ENCODE data around the gene C3orf20. TPM values are rescaled to one million over a fixed set of nuclear protein-coding genes. Genes with fewer than 3 reads are reported as not detected.
"Not testable (repeated sequence)": the region's sequence is repeated elsewhere in the genome, so short reads cannot be mapped to it uniquely, and the experiment has no call there.

C3orf20 gene
- total RNA-seq, 1 experiment from 2014 or later: not detected

GRCh38 chr3:14804835-14805780 is 130.2 kb downstream of the C3orf20 start:
- Histone ChIP-seq H3K4me1 (ENCODE audit: low read length) (no peaks in the 10 kb centered on the region), H3K9me2 (replicated peaks; ENCODE audit: insufficient read depth, low read length) (no peaks in the 10 kb centered on the region), H3K36me3 (ENCODE audit: insufficient read depth, low read length) (no peaks in the 10 kb centered on the region), H3K9ac (ENCODE audit: low read length) (no peak overlapping the region), H3K4me3 (ENCODE audit: low read length) (no peak overlapping the region), H3K79me2 (ENCODE audit: low read length) (no peaks in the 10 kb centered on the region), H3K27ac (ENCODE audit: low read length) (no peak overlapping the region), H2AFZ (ENCODE audit: low read length) (no peak overlapping the region), H4K20me1 (ENCODE audit: insufficient read depth, low read depth, low read length) (no peaks in the 10 kb centered on the region), H3K27me3 (ENCODE audit: low read length) (no peaks in the 10 kb centered on the region), H3K4me2 (ENCODE audit: low read depth, low read length, poor library complexity, severe bottlenecking) (no peak overlapping the region), H3K9me3 (ENCODE audit: low read length) (no peaks in the 10 kb centered on the region)
- no peak for DNase-seq

- DNase-seq: no peak
- no peaks in the 10 kb centered on the region for H3K9me2 ChIP-seq (replicated peaks; ENCODE audit: insufficient read depth, low read length)
- H3K79me2 ChIP-seq (ENCODE audit: low read length): no peaks in the 10 kb centered on the region
- no peak overlapping the region for H3K4me3 ChIP-seq (ENCODE audit: low read length)
- no peak overlapping the region for H3K4me2 ChIP-seq (ENCODE audit: low read depth, low read length, poor library complexity, severe bottlenecking)
- no peaks in the 10 kb centered on the region for H3K36me3 ChIP-seq (ENCODE audit: insufficient read depth, low read length)
- H3K27ac ChIP-seq (ENCODE audit: low read length): no peak overlapping the region
- no peaks in the 10 kb centered on the region for H3K9me3 ChIP-seq (ENCODE audit: low read length)
- H3K9ac ChIP-seq (ENCODE audit: low read length): no peak overlapping the region
- H3K4me1 ChIP-seq (ENCODE audit: low read length): no peaks in the 10 kb centered on the region
- no peak overlapping the region for H2AFZ ChIP-seq (ENCODE audit: low read length)
- H3K27me3 ChIP-seq (ENCODE audit: low read length): no peaks in the 10 kb centered on the region
- H4K20me1 ChIP-seq (ENCODE audit: insufficient read depth, low read depth, low read length): no peaks in the 10 kb centered on the region
These were observed 131.1 kb downstream of the C3orf20 start for GRCh38 chr3:14805961-14806537.

GRCh38 chr3:14806641-14807263 is 131.8 kb downstream of the C3orf20 start:
- H3K4me2 ChIP-seq (ENCODE audit: low read depth, low read length, poor library complexity, severe bottlenecking): no peak overlapping the region
- H3K9ac ChIP-seq (ENCODE audit: low read length): no peak overlapping the region
- H3K9me2 ChIP-seq (replicated peaks; ENCODE audit: insufficient read depth, low read length): no peaks in the 10 kb centered on the region
- H4K20me1 ChIP-seq (ENCODE audit: insufficient read depth, low read depth, low read length): no peaks in the 10 kb centered on the region
- H2AFZ ChIP-seq (ENCODE audit: low read length): no peak overlapping the region
- no peaks in the 10 kb centered on the region for H3K27me3 ChIP-seq (ENCODE audit: low read length)
- H3K9me3 ChIP-seq (ENCODE audit: low read length): no peaks in the 10 kb centered on the region
- no peaks in the 10 kb centered on the region for H3K79me2 ChIP-seq (ENCODE audit: low read length)
- H3K36me3 ChIP-seq (ENCODE audit: insufficient read depth, low read length): no peaks in the 10 kb centered on the region
- DNase-seq: no peak
- H3K4me1 ChIP-seq (ENCODE audit: low read length): no peaks in the 10 kb centered on the region
- H3K27ac ChIP-seq (ENCODE audit: low read length): no peak overlapping the region
- H3K4me3 ChIP-seq (ENCODE audit: low read length): no peak overlapping the region

- Histone ChIP-seq H3K27me3 (ENCODE audit: low read length) (no peaks in the 10 kb centered on the region), H3K9me3 (ENCODE audit: low read length) (no peaks in the 10 kb centered on the region)
- DNase-seq: no peak
These were observed 133.1 kb downstream of the C3orf20 start for GRCh38 chr3:14808025-14808424.

GRCh38 chr3:14808502-14809266 is 133.7 kb downstream of the C3orf20 start:
- Histone ChIP-seq H3K79me2 (ENCODE audit: low read length) (no peaks in the 10 kb centered on the region), H3K36me3 (ENCODE audit: insufficient read depth, low read length) (no peaks in the 10 kb centered on the region), H3K4me3 (ENCODE audit: low read length) (no peak overlapping the region), H4K20me1 (ENCODE audit: insufficient read depth, low read depth, low read length) (no peaks in the 10 kb centered on the region), H3K27ac (ENCODE audit: low read length) (no peak overlapping the region), H3K9me2 (replicated peaks; ENCODE audit: insufficient read depth, low read length) (no peaks in the 10 kb centered on the region), H3K4me1 (ENCODE audit: low read length) (no peaks in the 10 kb centered on the region), H2AFZ (ENCODE audit: low read length) (no peak overlapping the region), H3K9ac (ENCODE audit: low read length) (no peak overlapping the region), H3K27me3 (ENCODE audit: low read length) (no peaks in the 10 kb centered on the region), H3K9me3 (ENCODE audit: low read length) (no peaks in the 10 kb centered on the region), H3K4me2 (ENCODE audit: low read depth, low read length, poor library complexity, severe bottlenecking) (no peak overlapping the region)
- no peak for DNase-seq

More at GRCh38 chr3:14808025-14808424, 133.1 kb downstream of the C3orf20 start:
- Histone ChIP-seq H3K4me2 (ENCODE audit: low read depth, low read length, poor library complexity, severe bottlenecking) (no peak overlapping the region), H3K4me1 (ENCODE audit: low read length) (no peaks in the 10 kb centered on the region), H3K27ac (ENCODE audit: low read length) (no peak overlapping the region), H2AFZ (ENCODE audit: low read length) (no peak overlapping the region), H3K9me2 (replicated peaks; ENCODE audit: insufficient read depth, low read length) (no peaks in the 10 kb centered on the region), H4K20me1 (ENCODE audit: insufficient read depth, low read depth, low read length) (no peaks in the 10 kb centered on the region), H3K9ac (ENCODE audit: low read length) (no peak overlapping the region), H3K79me2 (ENCODE audit: low read length) (no peaks in the 10 kb centered on the region), H3K36me3 (ENCODE audit: insufficient read depth, low read length) (no peaks in the 10 kb centered on the region), H3K4me3 (ENCODE audit: low read length) (no peak overlapping the region)

GRCh38 chr3:14809611-14810010 is 134.7 kb downstream of the C3orf20 start:
- H3K27ac ChIP-seq (ENCODE audit: low read length); H2AFZ ChIP-seq (ENCODE audit: low read length); DNase-seq; H3K9me3 ChIP-seq (ENCODE audit: low read length); H3K27me3 ChIP-seq (ENCODE audit: low read length); H3K79me2 ChIP-seq (ENCODE audit: low read length); H3K4me3 ChIP-seq (ENCODE audit: low read length); H3K36me3 ChIP-seq (ENCODE audit: insufficient read depth, low read length); H3K4me1 ChIP-seq (ENCODE audit: low read length); H3K9ac ChIP-seq (ENCODE audit: low read length); H4K20me1 ChIP-seq (ENCODE audit: insufficient read depth, low read depth, low read length); H3K9me2 ChIP-seq (replicated peaks; ENCODE audit: insufficient read depth, low read length); H3K4me2 ChIP-seq (ENCODE audit: low read depth, low read length, poor library complexity, severe bottlenecking): not testable (repeated sequence)

- Histone ChIP-seq H3K4me3 (ENCODE audit: low read length) (no peak overlapping the region), H3K9me2 (replicated peaks; ENCODE audit: insufficient read depth, low read length) (no peaks in the 10 kb centered on the region), H3K9ac (ENCODE audit: low read length) (no peak overlapping the region), H3K4me2 (ENCODE audit: low read depth, low read length, poor library complexity, severe bottlenecking) (no peak overlapping the region), H3K9me3 (ENCODE audit: low read length) (no peaks in the 10 kb centered on the region), H3K27ac (ENCODE audit: low read length) (no peak overlapping the region), H3K27me3 (ENCODE audit: low read length) (no peaks in the 10 kb centered on the region), H3K4me1 (ENCODE audit: low read length) (no peaks in the 10 kb centered on the region), H3K79me2 (ENCODE audit: low read length) (no peaks in the 10 kb centered on the region), H2AFZ (ENCODE audit: low read length) (no peak overlapping the region), H4K20me1 (ENCODE audit: insufficient read depth, low read depth, low read length) (no peaks in the 10 kb centered on the region), H3K36me3 (ENCODE audit: insufficient read depth, low read length) (no peaks in the 10 kb centered on the region)
- no peak for DNase-seq
These were observed 135.3 kb downstream of the C3orf20 start for GRCh38 chr3:14810070-14810791.

Measured in Karpas-422 (cell line).